Karpas-422 (cell line): ENCODE data around the gene NCKAP5. TPM values are rescaled to one million over a fixed set of nuclear protein-coding genes. Genes with fewer than 3 reads are reported as not detected.

Experiments
- DNase-seq: peaks from one replicate; pipeline ENCODE4 v3.0.0-alpha.2; 2015
- H2AFZ ChIP-seq: fragments of 200-600 bp; sonication (generic); 2 replicates; pipeline ENCODE4 v1.6.1; 2014; ENCODE audit warnings: antibody characterized with exemption, low read length, mixed read lengths
- H3K27ac ChIP-seq: fragments of 200-600 bp; sonication (generic); 2 replicates; pipeline ENCODE4 v1.5.1; 2014; ENCODE audit warnings: mild to moderate bottlenecking, low read length, moderate library complexity
- H3K27me3 ChIP-seq: fragments of 200-600 bp; sonication (generic); 2 replicates; pipeline ENCODE4 v1.6.1; 2014; ENCODE audit warnings: low read length, mixed read lengths
- H3K36me3 ChIP-seq: fragments of 200-600 bp; sonication (generic); 2 replicates; pipeline ENCODE4 v1.6.1; 2014; ENCODE audit warnings: low read length, mixed read lengths; ENCODE audit not compliant: insufficient read depth
- H3K4me1 ChIP-seq: fragments of 200-600 bp; sonication (generic); 2 replicates; pipeline ENCODE4 v1.6.1; 2014; ENCODE audit warnings: mild to moderate bottlenecking, low read length, mixed read lengths
- H3K4me2 ChIP-seq: fragments of 200-600 bp; sonication (generic); 2 replicates; pipeline ENCODE4 v1.6.1; 2014; ENCODE audit warnings: low read length, low read depth, mild to moderate bottlenecking; ENCODE audit not compliant: poor library complexity, severe bottlenecking
- H3K4me3 ChIP-seq: fragments of 200-600 bp; sonication (generic); 2 replicates; pipeline ENCODE4 v1.5.1; 2014; ENCODE audit warnings: mild to moderate bottlenecking, antibody characterized with exemption, low read length, mixed read lengths
- H3K79me2 ChIP-seq: fragments of 200-600 bp; sonication (generic); 2 replicates; pipeline ENCODE4 v1.6.1; 2014; ENCODE audit warnings: mild to moderate bottlenecking, low read length, mixed read lengths
- H3K9ac ChIP-seq: fragments of 200-600 bp; sonication (generic); 2 replicates; pipeline ENCODE4 v1.6.0; 2014; ENCODE audit warnings: low read length
- H3K9me2 ChIP-seq: fragments of 200-600 bp; sonication (generic), shearing (Covaris generic); replicated peaks from 2 replicates; pipeline ENCODE4 v1.6.0; 2014; ENCODE audit warnings: mild to moderate bottlenecking, low read length, moderate library complexity; ENCODE audit not compliant: insufficient read depth
- H3K9me3 ChIP-seq: fragments of 300-700, 200-600 bp; sonication (generic); 2 replicates; pipeline ENCODE4 v1.6.1; 2014; ENCODE audit warnings: low read length, mixed read lengths
- H4K20me1 ChIP-seq: fragments of 200-600 bp; sonication (generic); 2 replicates; pipeline ENCODE4 v1.6.1; 2014; ENCODE audit warnings: mild to moderate bottlenecking, antibody characterized with exemption, low read length, low read depth; ENCODE audit not compliant: insufficient read depth
- total RNA-seq: library from RNA; depleted of rRNA; stranded (reverse); fragments of >200 nt; shearing (Covaris generic); gene quantifications from 2 replicates; pipeline ENCODE4 v1.2.3, GENCODE V29; 2014; ENCODE audit warnings: low replicate concordance

Gene NCKAP5
- total RNA-seq, 1 experiment from 2014 or later, result not detected

DNA sequence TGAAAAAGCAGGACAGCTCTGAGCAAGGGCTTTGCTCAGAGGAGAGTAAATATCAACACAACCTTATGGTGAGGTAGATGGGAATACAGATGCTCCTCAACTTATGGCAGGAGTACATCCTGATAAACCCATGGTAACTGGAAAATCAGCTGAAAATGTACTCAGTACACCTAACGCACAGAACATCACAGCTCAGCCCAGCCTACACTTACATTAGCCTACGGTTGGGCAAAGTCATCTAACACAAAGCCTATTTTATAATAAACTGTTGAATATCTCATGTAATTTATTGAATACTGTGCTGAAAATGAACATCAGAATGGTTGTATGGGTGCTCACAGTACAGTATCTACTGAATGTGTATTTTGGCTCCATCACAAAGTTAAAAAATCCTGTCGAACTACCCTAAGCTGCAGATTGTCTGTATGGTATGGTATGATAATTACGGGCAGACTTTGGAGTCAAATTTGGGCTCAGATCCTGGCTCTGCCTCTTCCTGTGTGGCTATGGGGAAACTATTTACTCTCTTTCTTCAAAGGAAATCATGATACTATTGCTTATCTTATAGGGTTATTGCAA lies 778.0 kb downstream of the NCKAP5 start:
- H3K27ac ChIP-seq, result no peak overlapping the region
- no peak for DNase-seq
- no peak overlapping the region for H2AFZ ChIP-seq
- no peaks in the 10 kb centered on the region for H3K79me2 ChIP-seq
- no peaks in the 10 kb centered on the region for H3K36me3 ChIP-seq
- H3K27me3 ChIP-seq, result no peaks in the 10 kb centered on the region
- no peak overlapping the region for H3K4me3 ChIP-seq
- no peaks in the 10 kb centered on the region for H3K9me2 ChIP-seq
- H4K20me1 ChIP-seq, result no peaks in the 10 kb centered on the region
- H3K9me3 ChIP-seq, result no peaks in the 10 kb centered on the region
- no peak overlapping the region for H3K4me2 ChIP-seq
- no peak overlapping the region for H3K9ac ChIP-seq
- no peaks in the 10 kb centered on the region for H3K4me1 ChIP-seq

DNA sequence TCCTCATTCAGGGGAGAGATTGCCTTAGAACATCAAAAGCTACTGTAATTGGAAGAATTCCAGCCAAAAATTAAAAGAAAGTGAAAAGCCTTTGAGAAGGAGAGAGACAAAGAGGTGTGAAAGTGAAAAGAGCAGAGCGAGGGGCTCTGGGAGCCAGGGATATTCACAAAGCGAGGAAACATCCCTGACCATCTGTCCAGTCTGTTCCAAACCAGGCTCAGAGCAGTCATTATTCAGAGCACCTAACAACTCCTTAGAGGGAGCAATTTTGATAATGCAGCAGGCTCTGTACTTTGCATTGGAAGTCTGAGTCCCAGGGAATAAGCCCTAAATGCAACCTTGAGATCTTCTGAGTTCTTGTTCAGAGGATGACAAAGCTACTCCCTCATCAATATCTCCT lies 779.2 kb downstream of the NCKAP5 start:
- H3K4me1 ChIP-seq, result no peaks in the 10 kb centered on the region
- peak; percentile 34 for DNase-seq

DNA sequence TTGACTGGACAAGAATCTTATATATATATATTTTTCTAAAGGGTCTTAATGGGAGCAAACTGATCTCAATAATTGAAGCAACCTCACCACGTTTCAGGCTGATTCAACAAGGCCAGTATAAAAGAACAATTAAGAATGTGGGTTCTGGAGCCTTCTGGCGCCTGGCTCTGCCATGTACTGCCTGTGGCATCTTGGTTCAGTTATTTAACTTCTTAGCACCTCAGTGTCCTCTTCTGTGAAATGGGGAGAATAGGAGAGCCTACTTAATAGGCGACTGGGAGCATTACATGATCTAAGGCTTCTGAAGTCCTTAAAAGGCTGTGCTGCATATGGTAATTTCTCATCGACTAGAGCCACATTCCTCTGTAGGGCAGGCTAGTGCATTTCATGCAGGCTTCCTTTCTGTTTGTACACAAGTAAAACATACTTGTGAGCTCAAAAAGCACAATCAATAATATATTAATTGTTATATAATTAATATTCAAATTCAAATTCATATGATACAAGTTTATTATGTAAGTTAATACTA lies 779.9 kb downstream of the NCKAP5 start:
- Histone ChIP-seq H3K4me2 (no peak overlapping the region), H3K4me1 (no peaks in the 10 kb centered on the region), H3K4me3 (no peak overlapping the region), H3K9me3 (no peaks in the 10 kb centered on the region), H3K27ac (no peak overlapping the region), H3K36me3 (no peaks in the 10 kb centered on the region), H4K20me1 (no peaks in the 10 kb centered on the region), H3K79me2 (no peaks in the 10 kb centered on the region), H3K27me3 (0 out of 2 replicates have a peak, but pooled peaks cover 3% of the 10 kb centered on the region), H3K9me2 (no peaks in the 10 kb centered on the region), H3K9ac (no peak overlapping the region), H2AFZ (no peak overlapping the region)
- peak; percentile 40 for DNase-seq

More for the DNA sequence above, 779.2 kb downstream of the NCKAP5 start:
- Histone ChIP-seq H3K27ac (no peak overlapping the region), H3K36me3 (no peaks in the 10 kb centered on the region), H3K27me3 (0 out of 2 replicates have a peak, but pooled peaks cover 3% of the 10 kb centered on the region), H2AFZ (no peak overlapping the region), H3K4me2 (no peak overlapping the region), H3K9me3 (no peaks in the 10 kb centered on the region), H4K20me1 (no peaks in the 10 kb centered on the region), H3K9me2 (no peaks in the 10 kb centered on the region), H3K4me3 (no peak overlapping the region), H3K79me2 (no peaks in the 10 kb centered on the region), H3K9ac (no peak overlapping the region)

DNA sequence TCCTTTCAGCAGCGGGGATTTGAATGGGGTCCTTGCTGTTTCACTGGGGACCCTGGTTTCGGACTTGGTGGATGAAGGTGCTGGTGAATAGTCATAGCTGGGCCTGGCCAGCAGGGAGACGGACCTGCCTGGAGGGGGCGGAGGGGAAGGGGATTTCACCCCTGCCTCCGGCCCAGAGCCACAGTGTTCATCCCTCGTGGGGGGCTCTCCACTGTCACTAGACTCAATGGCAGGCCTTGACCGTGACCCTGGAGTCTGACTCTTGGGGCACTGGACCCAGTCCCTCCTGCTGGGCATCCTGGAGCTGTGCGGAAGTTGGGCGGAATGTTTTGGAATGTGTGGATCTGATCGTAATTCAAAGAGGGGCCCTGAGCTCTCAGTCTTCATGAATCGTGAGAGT lies 784.4 kb downstream of the NCKAP5 start:
- no peak for DNase-seq
- Histone ChIP-seq H4K20me1 (no peaks in the 10 kb centered on the region), H3K9me2 (no peaks in the 10 kb centered on the region), H3K4me3 (no peak overlapping the region), H3K4me1 (no peaks in the 10 kb centered on the region), H3K27ac (no peak overlapping the region), H3K9me3 (no peaks in the 10 kb centered on the region), H2AFZ (no peak overlapping the region), H3K9ac (no peak overlapping the region), H3K27me3 (0 out of 2 replicates have a peak, but pooled peaks cover 3% of the 10 kb centered on the region), H3K36me3 (no peaks in the 10 kb centered on the region), H3K79me2 (no peaks in the 10 kb centered on the region), H3K4me2 (no peak overlapping the region)

DNA sequence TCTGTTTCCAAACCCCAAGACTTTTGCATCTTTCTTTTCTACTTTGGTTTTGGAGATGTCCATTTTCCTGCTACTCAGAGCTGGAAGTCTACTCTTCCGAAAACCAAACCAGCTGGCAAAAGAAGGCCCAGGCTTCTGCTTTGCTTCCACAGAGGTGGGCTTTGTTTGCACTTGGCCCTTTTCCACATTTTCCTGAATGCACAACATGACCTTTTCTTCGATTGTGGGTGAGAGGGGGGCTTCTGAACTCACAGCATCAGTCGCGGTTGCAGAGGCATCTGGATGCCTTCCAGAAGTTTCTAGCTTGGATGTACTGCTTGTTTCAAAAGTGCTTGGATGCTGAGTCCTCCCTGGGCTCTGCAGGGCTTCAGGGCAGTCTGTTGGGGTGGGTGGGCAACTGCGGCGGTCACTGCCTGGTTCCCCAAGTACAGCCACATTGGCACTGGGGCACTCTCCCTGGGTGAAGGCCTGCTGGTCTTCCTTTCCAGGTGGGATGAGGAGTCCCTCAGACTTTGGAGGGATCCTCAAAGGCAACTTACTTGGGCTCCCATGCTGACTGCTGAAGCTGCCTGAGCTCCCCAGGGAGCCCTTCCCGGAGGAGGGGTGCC lies 786.0 kb downstream of the NCKAP5 start:
- no peak overlapping the region for H2AFZ ChIP-seq
- no peak overlapping the region for H3K27ac ChIP-seq
- DNase-seq, result no peak
- H3K36me3 ChIP-seq, result no peaks in the 10 kb centered on the region
- H4K20me1 ChIP-seq, result no peaks in the 10 kb centered on the region
- H3K4me3 ChIP-seq, result no peak overlapping the region
- H3K27me3 ChIP-seq, result 0 out of 2 replicates have a peak, but pooled peaks cover 3% of the 10 kb centered on the region
- H3K9ac ChIP-seq, result no peak overlapping the region
- H3K9me2 ChIP-seq, result no peaks in the 10 kb centered on the region
- H3K9me3 ChIP-seq, result no peaks in the 10 kb centered on the region
- no peaks in the 10 kb centered on the region for H3K79me2 ChIP-seq
- no peak overlapping the region for H3K4me2 ChIP-seq
- no peaks in the 10 kb centered on the region for H3K4me1 ChIP-seq

DNA sequence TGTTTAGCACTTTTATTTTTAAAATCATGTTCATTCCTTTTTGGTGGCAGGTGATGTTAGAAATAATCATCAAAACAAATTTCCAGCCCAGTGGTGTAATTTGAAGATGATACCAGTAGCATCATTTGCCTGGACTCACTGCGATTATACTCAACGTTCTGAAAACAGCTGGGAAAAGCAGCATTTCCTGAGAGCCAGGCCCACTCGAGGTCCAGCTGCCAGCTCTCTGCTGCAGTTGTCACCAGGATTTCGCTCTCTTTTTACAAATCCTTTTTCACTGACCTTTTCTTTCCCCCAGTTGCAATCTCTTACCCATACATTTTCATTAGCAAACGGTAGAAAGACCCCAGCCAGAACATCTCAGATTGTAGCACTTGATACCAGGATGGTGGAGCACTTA lies 787.6 kb downstream of the NCKAP5 start:
- no peak overlapping the region for H3K4me3 ChIP-seq
- H3K4me2 ChIP-seq, result no peak overlapping the region
- no peaks in the 10 kb centered on the region for H3K36me3 ChIP-seq
- no peak overlapping the region for H3K9ac ChIP-seq
- no peaks in the 10 kb centered on the region for H3K79me2 ChIP-seq
- no peak overlapping the region for H2AFZ ChIP-seq
- H3K9me2 ChIP-seq, result no peaks in the 10 kb centered on the region
- no peak overlapping the region for H3K27ac ChIP-seq
- H3K9me3 ChIP-seq, result no peaks in the 10 kb centered on the region
- H4K20me1 ChIP-seq, result no peaks in the 10 kb centered on the region
- H3K4me1 ChIP-seq, result no peaks in the 10 kb centered on the region
- 0 out of 2 replicates have a peak, but pooled peaks cover 3% of the 10 kb centered on the region for H3K27me3 ChIP-seq
- DNase-seq, result no peak

DNA sequence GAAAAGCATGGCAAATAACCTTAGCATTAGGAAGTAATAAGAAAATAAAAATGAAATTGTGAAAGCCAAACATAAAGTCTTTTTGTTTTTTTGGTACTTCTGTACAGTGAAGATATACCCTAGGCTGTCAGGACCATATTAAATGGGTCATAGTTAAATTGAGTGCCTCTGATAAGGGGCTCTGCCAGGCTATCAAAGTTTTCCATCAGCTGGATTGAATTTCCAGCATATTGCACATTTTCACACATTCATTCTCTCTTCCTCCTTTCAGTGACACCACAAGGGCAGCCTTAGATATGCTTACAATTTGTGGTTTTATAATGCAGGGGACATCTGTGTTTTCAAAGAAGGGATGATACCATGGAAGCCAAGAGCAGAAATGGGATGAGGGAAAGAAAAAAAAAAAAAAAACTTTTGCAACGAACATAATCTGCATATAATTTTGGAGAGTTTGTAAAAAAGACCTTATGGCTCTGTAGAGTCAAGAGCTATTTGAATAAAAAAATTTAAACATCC lies 789.0 kb downstream of the NCKAP5 start:
- H3K9ac ChIP-seq, result no peak overlapping the region
- no peaks in the 10 kb centered on the region for H4K20me1 ChIP-seq
- no peaks in the 10 kb centered on the region for H3K9me2 ChIP-seq

DNA sequence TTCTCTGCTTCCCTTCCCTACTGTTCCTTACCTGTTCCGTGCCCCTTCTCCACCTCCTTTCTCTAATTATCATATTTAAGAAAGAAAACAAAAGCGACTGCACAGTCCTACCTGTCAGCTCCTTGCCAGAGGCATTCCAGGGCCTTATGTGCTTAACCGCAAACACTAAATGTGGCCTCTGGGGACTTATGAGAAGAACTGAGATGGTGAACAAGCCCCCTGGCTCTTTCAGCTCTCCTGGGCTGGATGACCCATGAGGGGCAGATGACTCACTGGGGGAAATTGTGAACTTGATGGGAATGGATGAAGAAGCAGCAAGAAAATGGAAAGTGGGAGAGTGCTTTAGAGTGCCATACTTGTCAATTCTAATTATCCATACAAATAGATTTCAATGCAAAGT lies 792.0 kb downstream of the NCKAP5 start:
- Histone ChIP-seq H3K79me2 (no peaks in the 10 kb centered on the region), H3K9me2 (no peaks in the 10 kb centered on the region), H3K4me3 (no peak overlapping the region), H3K27ac (no peak overlapping the region), H3K27me3 (no peaks in the 10 kb centered on the region), H3K9ac (no peak overlapping the region), H3K9me3 (no peaks in the 10 kb centered on the region), H3K36me3 (no peaks in the 10 kb centered on the region), H4K20me1 (no peaks in the 10 kb centered on the region), H2AFZ (no peak overlapping the region), H3K4me2 (no peak overlapping the region), H3K4me1 (no peaks in the 10 kb centered on the region)
- no peak for DNase-seq

More for the DNA sequence above, 789.0 kb downstream of the NCKAP5 start:
- H3K79me2 ChIP-seq, result no peaks in the 10 kb centered on the region
- no peaks in the 10 kb centered on the region for H3K27me3 ChIP-seq
- H3K4me2 ChIP-seq, result no peak overlapping the region
- DNase-seq, result no peak
- H3K4me1 ChIP-seq, result no peaks in the 10 kb centered on the region
- H3K27ac ChIP-seq, result no peak overlapping the region
- H3K36me3 ChIP-seq, result no peaks in the 10 kb centered on the region
- no peak overlapping the region for H3K4me3 ChIP-seq
- no peak overlapping the region for H2AFZ ChIP-seq
- H3K9me3 ChIP-seq, result no peaks in the 10 kb centered on the region
